H1 (cell line): ENCODE results near the gene DLEC1. TPM values are rescaled to one million over a fixed set of nuclear protein-coding genes. Genes with fewer than 3 reads are reported as not detected.

Source experiments
- ASH2L ChIP-seq: fragments of 200-600, 300-600 bp; sonication (generic); IDR thresholded peaks from one replicate; pipeline ENCODE4 v1.7.1; 2017; ENCODE audit warnings: low read length
- ATF3 ChIP-seq: IDR thresholded peaks from 2 replicates; pipeline ENCODE4 v1.6.1; 2011; ENCODE audit warnings: low read depth, mild to moderate bottlenecking, low read length; ENCODE audit not compliant: insufficient read depth
- BACH1 ChIP-seq: IDR thresholded peaks from 2 replicates; pipeline ENCODE4 v1.6.1; 2012; ENCODE audit warnings: low read length, improper control_type of control experiment
- CHD7 ChIP-seq: fragments of 300-600 bp; sonication (generic); IDR thresholded peaks from 2 replicates; pipeline ENCODE4 v1.7.1; 2012; ENCODE audit warnings: low read length, moderate library complexity, mild to moderate bottlenecking, inconsistent platforms; ENCODE audit not compliant: insufficient replicate concordance
- CTBP2 ChIP-seq: IDR thresholded peaks from 2 replicates; pipeline ENCODE4 v1.7.0; 2011; ENCODE audit warnings: borderline replicate concordance, mild to moderate bottlenecking, moderate library complexity, mixed read lengths, low read length; ENCODE audit not compliant: insufficient read depth, insufficient read length
- JUN ChIP-seq: IDR thresholded peaks from 2 replicates; pipeline ENCODE4 v1.6.1; 2011; ENCODE audit warnings: low read depth, mild to moderate bottlenecking, improper control_type of control experiment, low read length
- KDM4A ChIP-seq: IDR thresholded peaks from one replicate; pipeline ENCODE4 v1.7.1; 2012; ENCODE audit warnings: low read depth, mild to moderate bottlenecking, moderate library complexity, low read length, inconsistent platforms; ENCODE audit not compliant: severe bottlenecking
- MAFK ChIP-seq: IDR thresholded peaks from 2 replicates; pipeline ENCODE4 v1.6.1; 2012; ENCODE audit warnings: low read depth, mild to moderate bottlenecking, improper control_type of control experiment, low read length
- POLR2A ChIP-seq, 2 experiments: IDR thresholded peaks; 1 replicate in 1 of 2; 2 replicates in 1 of 2; pipeline ENCODE4 v1.6.1; 2011; ENCODE audit warnings: low read depth in 2 of 2, low read length in 2 of 2, mild to moderate bottlenecking in 2 of 2; ENCODE audit errors: control extremely low read depth in 1 of 2
- RNF2 ChIP-seq: fragments of 200-900, 300-1000 bp; sonication (generic); IDR thresholded peaks from 2 replicates; pipeline ENCODE4 v1.7.1; 2016; ENCODE audit warnings: borderline replicate concordance, low read depth, mild to moderate bottlenecking, antibody characterized with exemption, low read length; ENCODE audit not compliant: poor library complexity, severe bottlenecking; ENCODE audit errors: missing control alignments
- TAF7 ChIP-seq: optimal IDR thresholded peaks from 2 replicates; pipeline ENCODE3; 2011; ENCODE audit warnings: low read depth, mild to moderate bottlenecking, inconsistent platforms, low read length, moderate library complexity, borderline replicate concordance
- polyA plus RNA-seq, 7 experiments: library from polyadenylated mRNA; depleted of rRNA in 3 of 7; stranded (reverse) in 5 of 7; unstranded in 2 of 7; fragments of >200 nt in 5 of 7; fragments of 200-250 nt in 2 of 7; gene quantifications; 1 replicate in 5 of 7; 2 replicates in 1 of 7; 4 replicates in 1 of 7; pipeline versions ENCODE4 v1.2.1 to v1.2.3, GENCODE V29; 2011 to 2013; ENCODE audit warnings: missing spikeins in 2 of 7, mixed read lengths in 2 of 7
- total RNA-seq: library from RNA; stranded (reverse); fragmentation: NEBNext Ultra II Directional; extraction: Animal tissue kit (Norgen Biotek cat#: 25700); gene quantifications from 2 replicates; pipeline ENCODE4 v1.2.1, GENCODE V29; 2021

DLEC1 gene
- total and polyA plus RNA-seq, 2 of the 8 experiments (the other 6 are each of a cell fraction or from before 2014, with no cell fraction given) = 0.26 to 0.76 TPM

GRCh38 chr3:38147421-38147820, 108.4 kb downstream of the DLEC1 start (continued):
- TF ChIP-seq CHD7 = no peak
- no peak for TF ChIP-seq TAF7
- TF ChIP-seq RNF2 = no peak
- TF ChIP-seq ASH2L = no peak
- no peak for TF ChIP-seq JUN
- no peak for TF ChIP-seq KDM4A
- TF ChIP-seq POLR2A (IDR thresholded peaks at IDR 0.05; ENCODE audit: control extremely low read depth in 1 of 2, low read depth in 2 of 2, low read length in 2 of 2) = no peak
- TF ChIP-seq CTBP2 = no peak
- TF ChIP-seq BACH1 = no peak
- TF ChIP-seq MAFK = no peak
- TF ChIP-seq ATF3 = no peak
